Measurements from ENCODE around the gene SEC22C. TPM values are rescaled to one million over a fixed set of nuclear protein-coding genes. Genes with fewer than 3 reads are reported as not detected.

SEC22C gene
- polyA plus RNA-seq, 1 experiment = 45.9 TPM

DNA sequence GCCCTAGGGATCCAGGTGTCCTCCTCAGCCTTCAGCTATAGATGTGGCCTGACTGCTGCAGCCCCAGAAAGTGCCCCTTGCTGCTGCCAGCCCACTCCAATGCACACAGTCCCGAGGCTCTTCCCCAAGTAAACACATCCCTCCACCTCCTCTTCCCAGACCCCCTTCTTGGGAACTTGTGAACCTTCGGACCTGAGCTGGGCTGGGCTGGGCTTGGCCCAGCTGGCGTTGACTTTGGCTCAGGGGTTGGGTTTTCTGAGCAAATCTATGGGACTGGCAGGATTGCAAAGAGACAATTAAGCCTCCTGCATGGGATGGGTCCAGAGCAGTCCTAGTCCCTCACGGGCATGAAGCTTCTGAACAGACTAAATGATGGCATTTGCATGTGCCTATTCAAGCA is 64.7 kb downstream of the SEC22C start:
- TF ChIP-seq, protein P1, sequence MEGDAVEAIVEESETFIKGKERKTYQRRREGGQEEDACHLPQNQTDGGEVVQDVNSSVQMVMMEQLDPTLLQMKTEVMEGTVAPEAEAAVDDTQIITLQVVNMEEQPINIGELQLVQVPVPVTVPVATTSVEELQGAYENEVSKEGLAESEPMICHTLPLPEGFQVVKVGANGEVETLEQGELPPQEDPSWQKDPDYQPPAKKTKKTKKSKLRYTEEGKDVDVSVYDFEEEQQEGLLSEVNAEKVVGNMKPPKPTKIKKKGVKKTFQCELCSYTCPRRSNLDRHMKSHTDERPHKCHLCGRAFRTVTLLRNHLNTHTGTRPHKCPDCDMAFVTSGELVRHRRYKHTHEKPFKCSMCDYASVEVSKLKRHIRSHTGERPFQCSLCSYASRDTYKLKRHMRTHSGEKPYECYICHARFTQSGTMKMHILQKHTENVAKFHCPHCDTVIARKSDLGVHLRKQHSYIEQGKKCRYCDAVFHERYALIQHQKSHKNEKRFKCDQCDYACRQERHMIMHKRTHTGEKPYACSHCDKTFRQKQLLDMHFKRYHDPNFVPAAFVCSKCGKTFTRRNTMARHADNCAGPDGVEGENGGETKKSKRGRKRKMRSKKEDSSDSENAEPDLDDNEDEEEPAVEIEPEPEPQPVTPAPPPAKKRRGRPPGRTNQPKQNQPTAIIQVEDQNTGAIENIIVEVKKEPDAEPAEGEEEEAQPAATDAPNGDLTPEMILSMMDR (IDR thresholded peaks at IDR 0.05; ENCODE audit: insufficient read depth, low read depth, low read length) = no peak
- POLR2A ChIA-PET = no interaction called here
- Histone ChIP-seq H3K27me3 (ENCODE audit: control insufficient read depth, insufficient read depth, low read length) (no peaks in the 10 kb centered on the region; the same call in 1 of the 2 replicates), H3K4me3 (ENCODE audit: low read depth, low read length) (no peak overlapping the region), H3K36me3 (ENCODE audit: control insufficient read depth, insufficient read depth, low read length) (no peaks in the 10 kb centered on the region)
- CTCF ChIA-PET = no interaction called here
- no peak for DNase-seq (ENCODE audit: low read depth)

DNA sequence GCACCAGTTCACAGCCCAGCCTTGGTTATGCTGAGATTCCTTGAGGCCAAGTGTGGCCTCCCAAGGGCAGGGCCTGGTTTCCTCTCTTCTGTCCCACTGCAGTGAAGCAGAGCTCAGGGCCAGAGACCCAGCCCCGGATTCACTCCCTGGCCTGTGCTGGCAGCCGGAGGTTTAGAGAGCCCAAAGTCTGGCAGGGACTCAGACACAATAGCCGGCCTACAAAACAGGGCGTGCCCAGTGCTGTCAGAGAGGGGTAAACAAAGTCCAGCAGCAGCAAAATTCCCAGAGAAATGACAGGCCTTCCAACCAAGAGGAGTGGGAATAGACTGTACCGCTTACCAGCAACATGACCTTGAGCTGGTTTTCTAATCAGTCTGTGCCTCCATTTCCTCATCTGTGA is 65.3 kb downstream of the SEC22C start:
- DNase-seq (ENCODE audit: low read depth) = no peak
- H3K4me3 ChIP-seq (ENCODE audit: low read depth, low read length) = no peak overlapping the region
- ChIA-PET CTCF (no interaction called here), POLR2A (no interaction called here)
- TF ChIP-seq, protein P1 (IDR thresholded peaks at IDR 0.05; ENCODE audit: insufficient read depth, low read depth, low read length) = no peak
- no peaks in the 10 kb centered on the region for H3K36me3 ChIP-seq (ENCODE audit: control insufficient read depth, insufficient read depth, low read length)
- H3K27me3 ChIP-seq (ENCODE audit: control insufficient read depth, insufficient read depth, low read length) = peaks cover 2% of the 10 kb centered on the region; the same call in 1 of the 2 replicates

DNA sequence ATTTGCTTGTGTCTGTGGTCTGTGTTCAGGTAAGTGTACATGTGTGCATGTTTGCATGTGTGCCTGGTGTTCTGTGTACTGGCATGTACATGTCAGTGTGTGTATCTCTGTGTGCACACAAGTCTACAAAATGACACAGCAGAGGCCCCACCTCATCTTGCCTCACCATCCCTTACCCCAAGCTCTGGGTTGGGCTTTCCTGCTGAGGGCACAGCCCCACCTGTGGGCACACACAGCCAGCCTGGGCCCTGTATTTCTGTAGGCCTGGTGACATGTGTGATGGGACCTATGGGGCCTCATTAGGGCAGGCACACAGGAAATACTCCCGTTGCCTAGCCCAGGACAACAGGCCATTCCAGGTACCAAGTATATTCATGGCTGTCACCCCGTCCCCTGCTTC is 65.8 kb downstream of the SEC22C start:
- POLR2A ChIA-PET = no interaction called here
- no peak for DNase-seq (ENCODE audit: low read depth)
- H3K4me3 ChIP-seq (ENCODE audit: low read depth, low read length) = no peak overlapping the region
- TF ChIP-seq, protein P1 (IDR thresholded peaks at IDR 0.05; ENCODE audit: insufficient read depth, low read depth, low read length) = no peak
- no peaks in the 10 kb centered on the region for H3K36me3 ChIP-seq (ENCODE audit: control insufficient read depth, insufficient read depth, low read length)
- CTCF ChIA-PET = no interaction called here
- H3K27me3 ChIP-seq (ENCODE audit: control insufficient read depth, insufficient read depth, low read length) = peaks cover 2% of the 10 kb centered on the region; the same call in 1 of the 2 replicates

DNA sequence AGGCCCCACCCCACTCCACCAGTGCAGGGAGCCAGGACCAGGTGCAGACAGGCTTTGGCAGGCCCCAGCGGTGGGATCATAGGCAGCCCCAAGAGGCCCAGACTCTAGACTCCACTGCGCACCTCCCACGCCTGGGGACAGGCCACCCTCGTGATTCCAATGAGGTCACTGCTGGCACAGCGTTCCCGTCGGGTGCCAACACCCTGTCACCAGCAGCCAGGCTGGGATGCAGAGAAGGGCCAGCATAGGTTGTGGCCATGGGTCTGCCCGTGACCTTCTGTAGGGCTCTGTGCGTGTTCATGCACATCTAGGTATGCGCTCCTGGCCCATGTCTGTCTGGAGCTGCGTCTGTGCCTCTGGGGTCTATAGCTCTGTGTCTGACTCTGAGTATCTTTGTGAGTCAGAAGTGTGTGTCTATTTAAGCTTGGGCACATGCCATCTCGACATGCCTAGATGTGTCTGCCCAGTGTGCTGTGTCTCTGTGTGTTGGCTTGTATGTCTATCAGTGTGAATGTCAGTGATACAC is 66.3 kb downstream of the SEC22C start:
- ChIA-PET CTCF (no interaction called here), POLR2A (no interaction called here)
- Histone ChIP-seq H3K4me3 (ENCODE audit: low read depth, low read length) (no peak overlapping the region), H3K36me3 (ENCODE audit: control insufficient read depth, insufficient read depth, low read length) (no peaks in the 10 kb centered on the region), H3K27me3 (ENCODE audit: control insufficient read depth, insufficient read depth, low read length) (peaks cover 3% of the 10 kb centered on the region; the same call in 1 of the 2 replicates)
- TF ChIP-seq, protein P1 (IDR thresholded peaks at IDR 0.05; ENCODE audit: insufficient read depth, low read depth, low read length) = no peak
- no peak for DNase-seq (ENCODE audit: low read depth)

DNA sequence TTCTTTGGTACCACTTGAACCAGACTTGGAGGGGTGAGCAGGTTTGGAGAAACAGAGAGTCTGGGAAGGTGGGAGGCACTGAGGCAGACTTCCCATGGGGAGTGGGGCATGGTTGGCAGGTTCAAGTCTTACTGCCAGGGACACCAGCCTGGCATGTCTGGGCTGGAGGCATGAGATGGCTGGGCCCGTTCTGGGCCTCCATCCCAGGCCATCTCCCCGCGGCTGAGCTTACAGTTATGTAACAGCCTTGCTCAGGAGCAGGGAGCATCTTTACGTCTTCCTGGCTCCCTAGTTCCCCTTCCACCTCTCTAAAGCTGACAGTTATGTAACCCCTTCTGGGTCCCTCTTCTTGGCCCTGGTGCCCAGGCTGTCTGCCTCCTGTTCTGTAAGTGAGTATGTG is 66.9 kb downstream of the SEC22C start:
- Histone ChIP-seq H3K4me3 (ENCODE audit: low read depth, low read length) (no peak overlapping the region), H3K36me3 (ENCODE audit: control insufficient read depth, insufficient read depth, low read length) (no peaks in the 10 kb centered on the region), H3K27me3 (ENCODE audit: control insufficient read depth, insufficient read depth, low read length) (peaks cover 5% of the 10 kb centered on the region)
- TF ChIP-seq, protein P1 (IDR thresholded peaks at IDR 0.05; ENCODE audit: insufficient read depth, low read depth, low read length) = no peak
- POLR2A ChIA-PET = no interaction called here
- CTCF ChIA-PET = interaction anchor here (1.1 to 1.6 kb wide), 4 partner anchors 8 to 267 kb away, joined by 3 to 5 read pairs (median 3); no protein-coding TSS in a partner anchor
- DNase-seq (ENCODE audit: low read depth) = no peak

Measured in BJ (cell line).